NCI-H2171 (cell line): ENCODE results near the gene INPP5D.
"Not testable (repeated sequence)": the region's sequence is repeated elsewhere in the genome, so short reads cannot be mapped to it uniquely, and the experiment has no call there.

ENCODE experiments used
- DNase-seq: peaks from one replicate; lab custom pipeline; 2025; lab: John Stamatoyannopoulos, UW

Gene INPP5D

GRCh38 chr2:233059797-233060500, at the start of gene INPP5D:
Gene INPP5D (plus strand): TSS chr2:233060342. CDS start chr2:233060479, 137 bp downstream.
- DNase-seq, result no peak

GRCh38 chr2:233010569-233011267, 49.4 kb upstream of the INPP5D start:
- no peak for DNase-seq

- DNase-seq, result no peak
These were observed 48.9 kb upstream of the INPP5D start for GRCh38 chr2:233011268-233011650.

- DNase-seq, result no peak
These were observed 48.4 kb upstream of the INPP5D start for GRCh38 chr2:233011702-233012131.

- no peak for DNase-seq
These were observed 47.7 kb upstream of the INPP5D start for GRCh38 chr2:233012301-233012971.

- no peak for DNase-seq
These were observed 47.1 kb upstream of the INPP5D start, which contains the start of gene NGEF for GRCh38 chr2:233013027-233013461. Gene NGEF (minus strand): TSS chr2:233013256. CDS start chr2:232974890, 38,366 bp downstream.

- DNase-seq, result no peak
These were observed 46.5 kb upstream of the INPP5D start for GRCh38 chr2:233013650-233014049.

GRCh38 chr2:233015019-233015645, 45.0 kb upstream of the INPP5D start:
- DNase-seq, result no peak

GRCh38 chr2:233017947-233018346, 42.2 kb upstream of the INPP5D start:
- DNase-seq, result no peak

GRCh38 chr2:233019610-233020009, 40.5 kb upstream of the INPP5D start:
- DNase-seq, result not testable (repeated sequence)

GRCh38 chr2:233020454-233020853, 39.7 kb upstream of the INPP5D start:
- no peak for DNase-seq

GRCh38 chr2:233021771-233022170, 38.4 kb upstream of the INPP5D start:
- no peak for DNase-seq

GRCh38 chr2:233022561-233022960, 37.6 kb upstream of the INPP5D start:
- DNase-seq, result no peak

- no peak for DNase-seq
These were observed 37.0 kb upstream of the INPP5D start for GRCh38 chr2:233023007-233023760.

GRCh38 chr2:233023761-233024410, 36.3 kb upstream of the INPP5D start:
- no peak for DNase-seq

- DNase-seq, result no peak
These were observed 34.4 kb upstream of the INPP5D start for GRCh38 chr2:233025706-233026105.

- no peak for DNase-seq
These were observed 33.8 kb upstream of the INPP5D start for GRCh38 chr2:233026198-233026813.

- no peak for DNase-seq
These were observed 30.8 kb upstream of the INPP5D start for GRCh38 chr2:233029321-233029720.

GRCh38 chr2:233031556-233032500, 28.3 kb upstream of the INPP5D start:
- DNase-seq, result no peak
